T follicular helper cell (primary cell): ENCODE results near the gene ABCA3.
"Not testable (repeated sequence)": the region's sequence is repeated elsewhere in the genome, so short reads cannot be mapped to it uniquely, and the experiment has no call there.

Source experiments
- DNase-seq: peaks from one replicate; pipeline ENCODE4 v3.0.0-alpha.2; 2020; ENCODE audit warnings: low read depth

The ABCA3 gene

GRCh38 chr16:2280981-2281542, 59.5 kb downstream of the ABCA3 start:
- no peak for DNase-seq

GRCh38 chr16:2280461-2280860, 60.1 kb downstream of the ABCA3 start:
- no peak for DNase-seq

- no peak for DNase-seq
Observed at GRCh38 chr16:2278956-2279800, 61.4 kb downstream of the ABCA3 start.

- DNase-seq = no peak
Observed at GRCh38 chr16:2278272-2278608, 62.3 kb downstream of the ABCA3 start.

GRCh38 chr16:2277466-2278271, 62.9 kb downstream of the ABCA3 start:
- no peak for DNase-seq

GRCh38 chr16:2276368-2277195, 63.9 kb downstream of the ABCA3 start:
- no peak for DNase-seq

- no peak for DNase-seq
Observed at GRCh38 chr16:2275476-2276367, 64.8 kb downstream of the ABCA3 start.

- DNase-seq = no peak
Observed at GRCh38 chr16:2273931-2274330, 66.6 kb downstream of the ABCA3 start.

- DNase-seq = no peak
Observed at GRCh38 chr16:2273484-2273883, 67.0 kb downstream of the ABCA3 start.

- DNase-seq = no peak
Observed at GRCh38 chr16:2271848-2272461, 68.6 kb downstream of the ABCA3 start.

- no peak for DNase-seq
Observed at GRCh38 chr16:2270588-2271470, 69.7 kb downstream of the ABCA3 start.

GRCh38 chr16:2270070-2270462, 70.5 kb downstream of the ABCA3 start:
- DNase-seq = no peak

- peak; percentile 94 for DNase-seq
Observed at GRCh38 chr16:2267913-2268666, 72.4 kb downstream of the ABCA3 start, which contains the start of gene RNPS1. Gene RNPS1, minus strand, starts transcription at chr16:2268126. Its CDS starts 3,483 bp downstream, at chr16:2264643.

GRCh38 chr16:2267505-2267912, 73.0 kb downstream of the ABCA3 start:
- peak; percentile 9 for DNase-seq

GRCh38 chr16:2266887-2267286, 73.6 kb downstream of the ABCA3 start:
- DNase-seq = peak; percentile 12

- DNase-seq = not testable (repeated sequence)
Observed at GRCh38 chr16:2263026-2263425, 77.5 kb downstream of the ABCA3 start.

GRCh38 chr16:2260250-2260649, 80.3 kb downstream of the ABCA3 start:
- no peak for DNase-seq

GRCh38 chr16:2258530-2258929, 82.0 kb downstream of the ABCA3 start:
- not testable (repeated sequence) for DNase-seq

- DNase-seq = no peak
Observed at GRCh38 chr16:2257726-2258125, 82.8 kb downstream of the ABCA3 start.
